Nephron progenitor cell (in vitro differentiated cells): ENCODE measurements around the gene DYNC2I2.
"Not testable (repeated sequence)": the region's sequence is repeated elsewhere in the genome, so short reads cannot be mapped to it uniquely, and the experiment has no call there.

Experiments
- DNase-seq: peaks from one replicate; pipeline ENCODE4 v3.0.0; 2021
- H3K27ac Mint-ChIP-seq: 2 replicates; pipeline ENCODE4 v1.8.0; 2021; ENCODE audit warnings: mild to moderate bottlenecking, moderate library complexity, mixed read lengths
- H3K27me3 Mint-ChIP-seq: 2 replicates; pipeline ENCODE4 v1.8.0; 2021; ENCODE audit warnings: mild to moderate bottlenecking, low read depth, mixed read lengths; ENCODE audit not compliant: poor library complexity
- H3K36me3 Mint-ChIP-seq: 2 replicates; pipeline ENCODE4 v1.8.0; 2021; ENCODE audit warnings: low read depth, mixed read lengths
- H3K4me1 Mint-ChIP-seq: 2 replicates; pipeline ENCODE4 v1.8.0; 2021; ENCODE audit warnings: mixed read lengths
- H3K4me3 Mint-ChIP-seq: 2 replicates; pipeline ENCODE4 v1.8.0; 2021; ENCODE audit warnings: mild to moderate bottlenecking, moderate library complexity, mixed read lengths
- H3K9me3 Mint-ChIP-seq: 2 replicates; pipeline ENCODE4 v1.8.0; 2021; ENCODE audit warnings: mild to moderate bottlenecking, moderate library complexity, mixed read lengths
- TF ChIP-seq, protein P1 (sequence below): fragments of 200-600 bp; sonication (generic); IDR thresholded peaks from 2 replicates; pipeline ENCODE4 v1.5.0; 2021; ENCODE audit warnings: antibody characterized with exemption

DYNC2I2 gene

DNA sequence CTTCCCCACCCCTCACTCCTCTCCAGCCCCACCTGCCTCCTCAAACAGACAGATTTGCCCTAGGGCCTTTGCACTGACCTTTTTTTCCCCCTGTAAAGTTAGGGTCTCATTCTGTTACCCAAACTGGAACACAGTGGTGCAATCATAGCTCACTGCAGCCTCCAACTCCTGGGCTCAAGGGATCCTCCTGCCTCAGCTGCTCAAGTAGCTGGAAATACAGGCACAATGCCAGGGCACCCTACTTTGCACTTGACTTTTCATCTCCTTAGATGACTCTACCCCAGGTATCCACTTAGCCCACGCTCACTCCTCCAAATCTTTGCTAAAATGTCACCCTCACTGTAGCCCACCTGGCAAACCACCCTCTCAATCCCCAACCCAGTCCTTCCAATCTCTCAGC, 2.2 kb downstream of the DYNC2I2 start:
- H3K9me3 Mint-ChIP-seq, result no peaks in the 10 kb centered on the region
- peaks cover 13% of the 10 kb centered on the region for H3K4me1 Mint-ChIP-seq
- no peak for DNase-seq
- H3K4me3 Mint-ChIP-seq, result peak overlapping the region; percentile 62
- H3K27ac Mint-ChIP-seq, result no peak overlapping the region
- no peaks in the 10 kb centered on the region for H3K27me3 Mint-ChIP-seq
- TF ChIP-seq, protein P1, sequence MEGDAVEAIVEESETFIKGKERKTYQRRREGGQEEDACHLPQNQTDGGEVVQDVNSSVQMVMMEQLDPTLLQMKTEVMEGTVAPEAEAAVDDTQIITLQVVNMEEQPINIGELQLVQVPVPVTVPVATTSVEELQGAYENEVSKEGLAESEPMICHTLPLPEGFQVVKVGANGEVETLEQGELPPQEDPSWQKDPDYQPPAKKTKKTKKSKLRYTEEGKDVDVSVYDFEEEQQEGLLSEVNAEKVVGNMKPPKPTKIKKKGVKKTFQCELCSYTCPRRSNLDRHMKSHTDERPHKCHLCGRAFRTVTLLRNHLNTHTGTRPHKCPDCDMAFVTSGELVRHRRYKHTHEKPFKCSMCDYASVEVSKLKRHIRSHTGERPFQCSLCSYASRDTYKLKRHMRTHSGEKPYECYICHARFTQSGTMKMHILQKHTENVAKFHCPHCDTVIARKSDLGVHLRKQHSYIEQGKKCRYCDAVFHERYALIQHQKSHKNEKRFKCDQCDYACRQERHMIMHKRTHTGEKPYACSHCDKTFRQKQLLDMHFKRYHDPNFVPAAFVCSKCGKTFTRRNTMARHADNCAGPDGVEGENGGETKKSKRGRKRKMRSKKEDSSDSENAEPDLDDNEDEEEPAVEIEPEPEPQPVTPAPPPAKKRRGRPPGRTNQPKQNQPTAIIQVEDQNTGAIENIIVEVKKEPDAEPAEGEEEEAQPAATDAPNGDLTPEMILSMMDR, result no peak
- peaks cover 8% of the 10 kb centered on the region for H3K36me3 Mint-ChIP-seq

DNA sequence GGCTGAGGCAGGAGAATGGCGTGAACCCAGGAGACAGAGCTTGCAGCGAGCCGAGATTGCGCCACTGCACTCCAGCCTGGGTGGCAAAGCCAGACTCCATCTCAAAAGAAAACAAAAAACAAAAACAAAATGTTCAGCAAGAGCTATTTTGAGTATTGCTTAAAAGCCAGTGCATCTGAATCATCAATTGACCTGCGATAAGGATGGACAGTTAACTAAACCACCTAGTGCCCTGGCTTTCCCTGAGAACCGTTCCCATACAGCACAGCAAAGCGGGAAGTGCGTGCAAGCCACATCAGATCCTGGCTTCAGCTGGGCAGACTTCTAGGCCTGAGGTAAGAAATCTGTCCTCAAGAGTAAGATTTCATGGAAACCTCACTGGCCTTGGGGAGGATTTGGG, 2.7 kb downstream of the DYNC2I2 start:
- Mint-ChIP-seq H3K36me3 (peaks cover 13% of the 10 kb centered on the region), H3K27me3 (no peaks in the 10 kb centered on the region), H3K9me3 (no peaks in the 10 kb centered on the region), H3K4me3 (no peak overlapping the region), H3K4me1 (peaks cover 17% of the 10 kb centered on the region), H3K27ac (no peak overlapping the region)
- TF ChIP-seq, protein P1, result no peak
- DNase-seq, result no peak

DNA sequence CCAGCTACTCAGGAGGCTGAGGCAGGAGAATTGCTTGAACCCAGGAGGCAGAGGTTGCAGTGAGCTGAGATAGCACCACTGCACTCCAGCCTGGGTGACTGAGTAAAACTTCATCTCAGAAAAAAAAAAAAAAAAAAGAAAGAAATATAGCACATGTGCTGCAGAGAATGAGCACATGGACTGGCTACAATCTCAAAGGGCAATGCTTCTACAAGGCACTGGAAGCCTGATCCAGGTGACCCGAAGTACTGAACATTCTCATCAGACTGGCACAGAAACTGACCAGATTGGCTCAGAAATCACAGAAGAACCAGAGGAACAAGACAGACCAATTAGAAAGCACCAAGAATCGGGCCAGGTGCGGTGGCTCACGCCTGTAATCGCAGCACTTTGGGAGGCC, 4.8 kb downstream of the DYNC2I2 start:
- peaks cover 17% of the 10 kb centered on the region for H3K4me1 Mint-ChIP-seq
- DNase-seq, result no peak
- H3K4me3 Mint-ChIP-seq, result no peak overlapping the region
- H3K36me3 Mint-ChIP-seq, result peaks cover 16% of the 10 kb centered on the region
- H3K27me3 Mint-ChIP-seq, result no peaks in the 10 kb centered on the region
- peak overlapping the region; percentile 68 for H3K27ac Mint-ChIP-seq
- TF ChIP-seq, protein P1, result no peak
- H3K9me3 Mint-ChIP-seq, result no peaks in the 10 kb centered on the region

DNA sequence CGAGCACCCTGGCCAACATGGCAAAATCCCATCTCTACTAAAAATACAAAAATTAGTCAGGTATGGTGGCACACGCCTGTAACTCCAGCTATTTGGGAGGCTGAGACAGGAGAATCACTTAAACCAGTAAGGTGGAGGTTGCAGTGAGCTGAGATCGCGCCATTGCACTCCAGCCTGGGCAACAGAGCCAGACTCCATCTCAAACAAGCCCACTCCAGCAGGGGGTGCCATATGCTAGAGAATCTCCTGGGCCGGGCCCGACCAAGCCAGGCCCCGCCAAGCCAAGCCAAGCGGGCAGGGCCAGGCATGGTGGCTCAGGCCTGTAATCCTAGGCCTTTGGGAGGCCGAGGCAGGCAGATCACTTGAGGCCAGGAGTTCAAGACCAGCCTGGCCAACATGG, 8.4 kb downstream of the DYNC2I2 start:
- not testable (repeated sequence) for H3K4me3 Mint-ChIP-seq, H3K9me3 Mint-ChIP-seq, H3K27ac Mint-ChIP-seq, H3K27me3 Mint-ChIP-seq
- peak; percentile 27 for DNase-seq
- H3K4me1 Mint-ChIP-seq, result peaks cover 22% of the 10 kb centered on the region
- peaks cover 18% of the 10 kb centered on the region for H3K36me3 Mint-ChIP-seq

DNA sequence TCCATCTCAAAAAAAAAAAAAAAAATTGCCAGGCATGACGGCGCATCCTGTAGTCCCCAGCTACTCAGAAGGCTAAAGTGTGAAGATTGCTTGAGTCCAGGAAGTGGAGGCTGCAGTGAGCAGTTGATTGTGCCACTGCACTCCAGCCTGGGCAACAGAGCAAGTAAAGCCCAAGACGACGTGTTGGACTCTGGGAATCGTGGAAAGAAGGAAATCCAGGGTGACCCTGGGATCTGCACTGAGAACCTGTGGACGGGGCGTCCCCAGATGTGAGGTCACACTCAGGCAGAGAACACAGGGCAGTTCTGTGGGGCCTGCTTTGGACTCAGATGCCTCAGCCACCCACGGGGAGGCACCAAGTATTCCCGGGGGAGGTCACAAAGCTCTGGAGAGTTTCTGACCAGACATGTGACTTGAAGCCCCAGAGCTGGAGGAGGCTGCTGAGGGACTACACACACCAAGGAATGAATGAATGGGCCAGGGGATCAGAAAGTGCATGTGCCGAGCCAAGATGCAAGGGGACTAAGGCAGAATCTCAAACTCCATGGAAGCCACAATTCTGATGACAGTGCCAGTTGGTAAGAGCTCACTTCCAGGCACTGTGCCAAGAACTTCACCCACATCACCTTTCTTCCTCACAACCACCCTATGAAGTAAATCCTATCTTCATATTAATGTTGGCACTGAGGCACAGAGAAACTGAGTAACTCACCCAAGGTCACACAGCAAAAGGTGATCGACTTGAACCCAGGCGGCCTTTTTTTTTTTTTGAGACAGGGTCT, 12.9 kb downstream of the DYNC2I2 start:
- TF ChIP-seq, protein P1, result no peak
- Mint-ChIP-seq H3K4me3 (no peak overlapping the region), H3K27ac (peak overlapping the region; percentile 36), H3K9me3 (no peaks in the 10 kb centered on the region), H3K36me3 (peaks cover 33% of the 10 kb centered on the region), H3K4me1 (peaks cover 28% of the 10 kb centered on the region), H3K27me3 (peaks cover 3% of the 10 kb centered on the region)
- no peak for DNase-seq

DNA sequence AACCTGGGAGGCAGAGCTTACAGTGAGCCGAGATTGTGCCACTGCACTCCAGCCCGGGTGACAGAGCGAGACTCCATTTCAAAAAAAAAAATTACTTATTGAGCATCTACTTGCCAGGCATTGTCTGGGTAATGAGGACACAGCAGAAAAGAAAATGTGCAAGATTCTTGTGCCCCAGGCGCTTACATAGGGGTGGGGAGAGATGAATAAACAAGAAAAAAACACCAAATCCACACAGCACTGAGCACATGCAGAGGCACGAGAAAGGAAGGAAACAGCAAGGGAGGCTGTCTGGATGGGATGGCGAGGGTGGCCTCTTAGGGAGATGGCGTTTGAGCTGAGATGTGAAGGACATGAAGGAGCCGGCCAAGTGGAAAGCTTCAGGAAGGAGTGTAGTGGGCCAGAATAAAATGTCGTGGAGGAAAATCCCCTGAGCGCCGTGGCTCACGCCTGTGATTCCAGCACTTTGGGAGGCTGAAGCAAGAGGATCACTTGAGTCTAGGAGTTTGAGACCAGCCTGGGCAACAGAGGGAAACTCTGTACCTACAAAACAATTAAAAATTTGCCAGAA, 13.9 kb downstream of the DYNC2I2 start:
- no peak for DNase-seq
- H3K27me3 Mint-ChIP-seq, result peaks cover 3% of the 10 kb centered on the region
- H3K4me3 Mint-ChIP-seq, result no peak overlapping the region
- H3K27ac Mint-ChIP-seq, result peak overlapping the region; percentile 78
- H3K4me1 Mint-ChIP-seq, result peaks cover 26% of the 10 kb centered on the region
- peaks cover 35% of the 10 kb centered on the region for H3K36me3 Mint-ChIP-seq
- no peaks in the 10 kb centered on the region for H3K9me3 Mint-ChIP-seq
- TF ChIP-seq, protein P1, result no peak
